ENCODE data around the gene RGL4.

Gene RGL4

DNA sequence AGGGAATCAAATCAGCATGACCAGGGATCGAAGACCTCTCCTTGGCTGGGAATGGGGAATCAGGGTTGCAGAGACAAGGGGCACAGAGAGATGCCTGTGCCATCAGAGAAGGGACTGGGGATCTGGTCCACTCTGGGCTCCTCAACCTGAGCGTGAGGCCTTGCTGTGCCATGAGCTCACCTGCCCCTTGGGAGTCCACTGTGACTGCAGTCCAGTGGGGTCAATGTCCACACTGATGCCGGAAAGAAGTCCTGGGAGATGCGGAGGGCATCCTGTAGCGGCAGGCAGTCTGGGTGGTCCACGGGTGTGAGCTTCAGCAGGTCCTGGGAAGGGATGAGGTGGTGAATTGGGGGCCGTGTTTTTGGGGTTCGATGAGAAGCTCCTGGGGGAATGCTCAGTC lies 7.3 kb upstream of the RGL4 start:
- no peak overlapping the region for H3K4me3 ChIP-seq (ENCODE audit: low read length)
- H3K9me3 ChIP-seq (ENCODE audit: control insufficient read depth, insufficient read depth, low read length) = no peaks in the 10 kb centered on the region
- TF ChIP-seq, protein P1, sequence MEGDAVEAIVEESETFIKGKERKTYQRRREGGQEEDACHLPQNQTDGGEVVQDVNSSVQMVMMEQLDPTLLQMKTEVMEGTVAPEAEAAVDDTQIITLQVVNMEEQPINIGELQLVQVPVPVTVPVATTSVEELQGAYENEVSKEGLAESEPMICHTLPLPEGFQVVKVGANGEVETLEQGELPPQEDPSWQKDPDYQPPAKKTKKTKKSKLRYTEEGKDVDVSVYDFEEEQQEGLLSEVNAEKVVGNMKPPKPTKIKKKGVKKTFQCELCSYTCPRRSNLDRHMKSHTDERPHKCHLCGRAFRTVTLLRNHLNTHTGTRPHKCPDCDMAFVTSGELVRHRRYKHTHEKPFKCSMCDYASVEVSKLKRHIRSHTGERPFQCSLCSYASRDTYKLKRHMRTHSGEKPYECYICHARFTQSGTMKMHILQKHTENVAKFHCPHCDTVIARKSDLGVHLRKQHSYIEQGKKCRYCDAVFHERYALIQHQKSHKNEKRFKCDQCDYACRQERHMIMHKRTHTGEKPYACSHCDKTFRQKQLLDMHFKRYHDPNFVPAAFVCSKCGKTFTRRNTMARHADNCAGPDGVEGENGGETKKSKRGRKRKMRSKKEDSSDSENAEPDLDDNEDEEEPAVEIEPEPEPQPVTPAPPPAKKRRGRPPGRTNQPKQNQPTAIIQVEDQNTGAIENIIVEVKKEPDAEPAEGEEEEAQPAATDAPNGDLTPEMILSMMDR (IDR thresholded peaks at IDR 0.05; ENCODE audit: low read depth, low read length, poor library complexity, severe bottlenecking) = no peak
- TF ChIP-seq EZH2phosphoT487 (IDR thresholded peaks at IDR 0.05; ENCODE audit: borderline replicate concordance, low read length) = no peak
- H3K79me2 ChIP-seq (ENCODE audit: control insufficient read depth, low read length) = no peaks in the 10 kb centered on the region
- no peaks in the 10 kb centered on the region for H3K4me1 ChIP-seq (ENCODE audit: control insufficient read depth, low read length)
- H3F3A ChIP-seq (ENCODE audit: control insufficient read depth, insufficient read depth) = no peaks in the 10 kb centered on the region
- no peaks in the 10 kb centered on the region for H4K20me1 ChIP-seq (ENCODE audit: control insufficient read depth, insufficient read depth, low read depth, low read length)
- no peak overlapping the region for H3K4me2 ChIP-seq (ENCODE audit: low read length)
- H3K36me3 ChIP-seq (ENCODE audit: control insufficient read depth, low read length) = peaks cover 5% of the 10 kb centered on the region
- H3K27ac ChIP-seq (ENCODE audit: low read depth, low read length) = no peak overlapping the region
- no peaks in the 10 kb centered on the region for H3K27me3 ChIP-seq (ENCODE audit: control insufficient read depth, low read length)
- H3K9me2 ChIP-seq (replicated peaks; ENCODE audit: control insufficient read depth, low read length) = no peaks in the 10 kb centered on the region

DNA sequence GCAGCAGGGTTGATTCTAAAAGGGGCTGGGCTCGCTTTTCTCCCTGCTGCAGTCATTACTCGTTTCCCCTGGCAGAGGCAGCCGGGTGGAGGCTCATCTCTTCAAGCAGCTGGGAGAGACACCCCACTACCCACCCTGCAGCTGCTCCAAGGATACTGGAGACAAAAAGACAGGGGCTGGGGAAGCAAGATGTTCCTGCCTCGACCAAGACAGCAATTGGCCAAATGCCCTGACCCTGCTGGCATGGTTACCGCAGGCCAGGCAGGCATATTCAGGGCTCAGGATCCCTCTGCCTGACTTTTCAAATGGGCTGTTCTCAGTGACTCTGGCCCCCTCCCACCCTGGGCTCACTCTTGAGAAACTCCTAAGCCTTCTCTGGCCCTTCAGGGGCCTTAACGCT lies 6.8 kb upstream of the RGL4 start:
- H3K4me2 ChIP-seq (ENCODE audit: low read length) = no peak overlapping the region
- no peaks in the 10 kb centered on the region for H3K9me3 ChIP-seq (ENCODE audit: control insufficient read depth, insufficient read depth, low read length)
- no peak overlapping the region for H3K27ac ChIP-seq (ENCODE audit: low read depth, low read length)
- TF ChIP-seq, protein P1 (IDR thresholded peaks at IDR 0.05; ENCODE audit: low read depth, low read length, poor library complexity, severe bottlenecking) = no peak
- no peak for TF ChIP-seq EZH2phosphoT487 (IDR thresholded peaks at IDR 0.05; ENCODE audit: borderline replicate concordance, low read length)
- no peaks in the 10 kb centered on the region for H3K4me1 ChIP-seq (ENCODE audit: control insufficient read depth, low read length)
- H3F3A ChIP-seq (ENCODE audit: control insufficient read depth, insufficient read depth) = no peaks in the 10 kb centered on the region
- H3K36me3 ChIP-seq (ENCODE audit: control insufficient read depth, low read length) = peaks cover 5% of the 10 kb centered on the region
- H3K27me3 ChIP-seq (ENCODE audit: control insufficient read depth, low read length) = no peaks in the 10 kb centered on the region
- H3K9me2 ChIP-seq (replicated peaks; ENCODE audit: control insufficient read depth, low read length) = no peaks in the 10 kb centered on the region
- H4K20me1 ChIP-seq (ENCODE audit: control insufficient read depth, insufficient read depth, low read depth, low read length) = no peaks in the 10 kb centered on the region
- H3K79me2 ChIP-seq (ENCODE audit: control insufficient read depth, low read length) = no peaks in the 10 kb centered on the region
- no peak overlapping the region for H3K4me3 ChIP-seq (ENCODE audit: low read length)

DNA sequence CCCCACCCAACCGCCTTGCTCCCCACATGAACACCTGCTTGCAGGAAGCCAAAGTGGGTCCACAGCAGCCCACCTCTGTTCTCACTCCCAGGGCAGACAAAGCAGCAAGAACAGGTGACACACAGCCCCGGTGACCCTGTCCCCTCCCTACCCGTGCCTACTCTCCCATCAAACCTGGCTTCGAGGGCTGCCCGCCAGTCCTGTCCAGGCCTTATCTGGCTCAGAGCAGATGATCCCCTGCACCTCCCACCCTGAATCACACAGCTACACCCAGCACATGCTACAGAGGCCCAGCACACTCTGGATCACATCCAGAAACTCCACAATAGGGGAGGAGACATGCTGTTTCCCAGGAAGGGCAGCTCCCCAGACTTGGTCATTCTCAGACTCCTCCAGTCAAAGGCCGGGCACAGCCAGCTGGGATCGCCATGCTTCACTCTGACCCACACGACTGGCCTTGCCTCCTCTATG lies 6.2 kb upstream of the RGL4 start:
- TF ChIP-seq, protein P1 (IDR thresholded peaks at IDR 0.05; ENCODE audit: low read depth, low read length, poor library complexity, severe bottlenecking) = no peak
- no peak for TF ChIP-seq EZH2phosphoT487 (IDR thresholded peaks at IDR 0.05; ENCODE audit: borderline replicate concordance, low read length)
- H3K9me3 ChIP-seq (ENCODE audit: control insufficient read depth, insufficient read depth, low read length) = no peaks in the 10 kb centered on the region
- H3K4me1 ChIP-seq (ENCODE audit: control insufficient read depth, low read length) = no peaks in the 10 kb centered on the region
- H3K27me3 ChIP-seq (ENCODE audit: control insufficient read depth, low read length) = no peaks in the 10 kb centered on the region
- H3K79me2 ChIP-seq (ENCODE audit: control insufficient read depth, low read length) = no peaks in the 10 kb centered on the region
- H3F3A ChIP-seq (ENCODE audit: control insufficient read depth, insufficient read depth) = no peaks in the 10 kb centered on the region
- no peak overlapping the region for H3K4me3 ChIP-seq (ENCODE audit: low read length)
- H3K4me2 ChIP-seq (ENCODE audit: low read length) = no peak overlapping the region
- H3K36me3 ChIP-seq (ENCODE audit: control insufficient read depth, low read length) = peaks cover 5% of the 10 kb centered on the region
- no peaks in the 10 kb centered on the region for H3K9me2 ChIP-seq (replicated peaks; ENCODE audit: control insufficient read depth, low read length)
- no peaks in the 10 kb centered on the region for H4K20me1 ChIP-seq (ENCODE audit: control insufficient read depth, insufficient read depth, low read depth, low read length)
- H3K27ac ChIP-seq (ENCODE audit: low read depth, low read length) = no peak overlapping the region

Data from DOHH2 (cell line).